Left renal cortex interstitium (tissue), 4 donors: ENCODE data around the gene NAA25. TPM values are rescaled to one million over a fixed set of nuclear protein-coding genes. Genes with fewer than 3 reads are reported as not detected.
"Not testable (repeated sequence)": the region's sequence is repeated elsewhere in the genome, so short reads cannot be mapped to it uniquely, and the experiment has no call there.

ENCODE experiments used
- DNase-seq, 4 donors: peaks; one replicate each; pipeline ENCODE4 v3.0.0-alpha.2; 2013; ENCODE audit warnings: low read depth in 4 of 4, low spot score in 2 of 4, missing footprints in 1 of 4
- polyA plus RNA-seq, 4 donors: library from polyadenylated mRNA; unstranded; fragments of 120-200 nt; gene quantifications; one replicate each; pipeline ENCODE4 v1.2.1, GENCODE V29; 2013; ENCODE audit not compliant: insufficient read length in 4 of 4

Gene NAA25
- polyA plus RNA-seq, 4 donors: 16.3 to 31.0 (median 21.9) TPM

GRCh38 chr12:112066566-112066965, 42.0 kb downstream of the NAA25 start:
- DNase-seq: no peak

- DNase-seq: no peak
Observed at GRCh38 chr12:112063273-112063672, 45.3 kb downstream of the NAA25 start.

GRCh38 chr12:112061137-112061536, 47.4 kb downstream of the NAA25 start:
- DNase-seq: no peak

GRCh38 chr12:112049351-112049750, 59.2 kb downstream of the NAA25 start:
- no peak for DNase-seq

- DNase-seq: no peak
Observed at GRCh38 chr12:112046003-112046402, 62.6 kb downstream of the NAA25 start.

- not testable (repeated sequence) for DNase-seq
Observed at GRCh38 chr12:112036614-112037013, 72.0 kb downstream of the NAA25 start.

- DNase-seq: no peak
Observed at GRCh38 chr12:112035219-112035785, 73.3 kb downstream of the NAA25 start.

- DNase-seq: no peak
Observed at GRCh38 chr12:112032292-112032691, 76.3 kb downstream of the NAA25 start.

- no peak for DNase-seq
Observed at GRCh38 chr12:112031472-112031871, 77.1 kb downstream of the NAA25 start.

- no peak for DNase-seq
Observed at GRCh38 chr12:112029301-112029700, 79.3 kb downstream of the NAA25 start.

GRCh38 chr12:112025808-112026375, 82.7 kb downstream of the NAA25 start:
- DNase-seq: no peak

- DNase-seq: no peak
Observed at GRCh38 chr12:112023759-112024396, 84.7 kb downstream of the NAA25 start.

GRCh38 chr12:112022241-112023016, 86.2 kb downstream of the NAA25 start:
- DNase-seq: no peak

GRCh38 chr12:112020947-112021457, 87.6 kb downstream of the NAA25 start:
- DNase-seq: no peak

- DNase-seq: no peak
Observed at GRCh38 chr12:112018571-112019237, 89.9 kb downstream of the NAA25 start.

- no peak for DNase-seq
Observed at GRCh38 chr12:112017041-112017440, 91.5 kb downstream of the NAA25 start.

GRCh38 chr12:112015938-112016337, 92.6 kb downstream of the NAA25 start:
- DNase-seq: no peak

GRCh38 chr12:112013601-112014402, 94.8 kb downstream of the NAA25 start:
- DNase-seq: peak in 3 of 4 donors; percentile 26 to 37 (median 27)

- DNase-seq: peak; percentile 83 to 98 (median 98)
Observed at GRCh38 chr12:112012775-112013600, 95.6 kb downstream of the NAA25 start, which contains the start of the genes ERP29 and TMEM116. Gene ERP29 (plus strand): TSS chr12:112013426. CDS start chr12:112013466, 40 bp downstream. Gene TMEM116 (minus strand): TSS chr12:112013165. CDS start chr12:112005270, 7,895 bp downstream.
